ENCODE results near the gene FBLN2. TPM values are rescaled to one million over a fixed set of nuclear protein-coding genes. Genes with fewer than 3 reads are reported as not detected.

FBLN2 gene
- total RNA-seq, 1 donor from 2014 or later = 94.3 TPM

- Histone ChIP-seq H3K27me3 (no peaks in the 10 kb centered on the region), H3K36me3 (peaks cover 0 to 6% of the 10 kb centered on the region in 2 donors), H3K4me3 (no peak overlapping the region), H3K4me1 (no peaks in the 10 kb centered on the region), H3K9me3 (no peaks in the 10 kb centered on the region), H3K27ac (no peak overlapping the region)
- DNase-seq (ENCODE audit: extremely low spot score in 2 of 2) = no peak
- intact Hi-C loops (cut with DNase I) = no loop called here
- TF ChIP-seq CTCF (IDR thresholded peaks at IDR 0.05) (no peak), POLR2A (IDR thresholded peaks at IDR 0.05) (no peak), POLR2AphosphoS5 (IDR thresholded peaks at IDR 0.05; ENCODE audit: insufficient read depth in 1 of 2, low read depth in 1 of 2) (no peak)
Observed at GRCh38 chr3:13634151-13634550, 85.2 kb downstream of the FBLN2 start.

- peaks cover 0 to 3% of the 10 kb centered on the region in 2 donors for H3K36me3 ChIP-seq
- no peaks in the 10 kb centered on the region for H3K27me3 ChIP-seq
- intact Hi-C loops (cut with DNase I) = no loop called here
- no peaks in the 10 kb centered on the region for H3K4me1 ChIP-seq
- no peak overlapping the region for H3K4me3 ChIP-seq
- H3K9me3 ChIP-seq = no peaks in the 10 kb centered on the region
- TF ChIP-seq POLR2A (IDR thresholded peaks at IDR 0.05) (no peak), CTCF (IDR thresholded peaks at IDR 0.05) (no peak)
- no peak overlapping the region for H3K27ac ChIP-seq
- no peak for DNase-seq (ENCODE audit: extremely low spot score in 2 of 2)
Observed at GRCh38 chr3:13634615-13635014, 85.7 kb downstream of the FBLN2 start.

- no peaks in the 10 kb centered on the region for H3K4me1 ChIP-seq
- no peak for TF ChIP-seq CTCF (IDR thresholded peaks at IDR 0.05)
- TF ChIP-seq POLR2A (IDR thresholded peaks at IDR 0.05) = no peak
- TF ChIP-seq POLR2AphosphoS5 (IDR thresholded peaks at IDR 0.05; ENCODE audit: insufficient read depth in 1 of 2, low read depth in 1 of 2) = no peak
- intact Hi-C loops (cut with DNase I) = no loop called here
- no peak overlapping the region for H3K4me3 ChIP-seq
- no peaks in the 10 kb centered on the region for H3K27me3 ChIP-seq
- no peaks in the 10 kb centered on the region for H3K9me3 ChIP-seq
- DNase-seq (ENCODE audit: extremely low spot score in 2 of 2) = no peak
- H3K36me3 ChIP-seq = no peaks in the 10 kb centered on the region
- H3K27ac ChIP-seq = no peak overlapping the region
Observed at GRCh38 chr3:13636186-13636585, 87.3 kb downstream of the FBLN2 start.

- Histone ChIP-seq H3K27ac (no peak overlapping the region), H3K4me3 (no peak overlapping the region), H3K9me3 (no peaks in the 10 kb centered on the region), H3K36me3 (no peaks in the 10 kb centered on the region), H3K4me1 (no peaks in the 10 kb centered on the region), H3K27me3 (no peaks in the 10 kb centered on the region)
- TF ChIP-seq POLR2AphosphoS5 (IDR thresholded peaks at IDR 0.05; ENCODE audit: insufficient read depth in 1 of 2, low read depth in 1 of 2) (no peak), POLR2A (IDR thresholded peaks at IDR 0.05) (no peak), CTCF (IDR thresholded peaks at IDR 0.05) (no peak)
- intact Hi-C loops (cut with DNase I) = no loop called here
- DNase-seq (ENCODE audit: extremely low spot score in 2 of 2) = no peak
Observed at GRCh38 chr3:13636874-13637273, 87.9 kb downstream of the FBLN2 start.

- TF ChIP-seq POLR2A (IDR thresholded peaks at IDR 0.05) = no peak
- no peak for TF ChIP-seq POLR2AphosphoS5 (IDR thresholded peaks at IDR 0.05; ENCODE audit: insufficient read depth in 1 of 2, low read depth in 1 of 2)
- TF ChIP-seq CTCF (IDR thresholded peaks at IDR 0.05) = no peak
- no peak overlapping the region for H3K4me3 ChIP-seq
- no peak overlapping the region for H3K27ac ChIP-seq
- no peaks in the 10 kb centered on the region for H3K4me1 ChIP-seq
- intact Hi-C loops (cut with DNase I) = no loop called here
- H3K9me3 ChIP-seq = no peaks in the 10 kb centered on the region
- H3K27me3 ChIP-seq = no peaks in the 10 kb centered on the region
- H3K36me3 ChIP-seq = no peaks in the 10 kb centered on the region
- DNase-seq (ENCODE audit: extremely low spot score in 2 of 2) = no peak
Observed at GRCh38 chr3:13637311-13637891, 88.5 kb downstream of the FBLN2 start.

All from vagina (tissue), 2 donors.